Smooth muscle cell of trachea (primary cell): ENCODE results near the gene DUSP23. TPM values are rescaled to one million over a fixed set of nuclear protein-coding genes. Genes with fewer than 3 reads are reported as not detected.

Experiments used
- total RNA-seq: library from RNA; depleted of rRNA; stranded (reverse); fragments of >200 nt; gene quantifications from 2 replicates; pipeline ENCODE4 v1.2.1, GENCODE V29; 2014

The DUSP23 gene
- total RNA-seq = 10.4 and 18.2 TPM in 2 replicates

DNA sequence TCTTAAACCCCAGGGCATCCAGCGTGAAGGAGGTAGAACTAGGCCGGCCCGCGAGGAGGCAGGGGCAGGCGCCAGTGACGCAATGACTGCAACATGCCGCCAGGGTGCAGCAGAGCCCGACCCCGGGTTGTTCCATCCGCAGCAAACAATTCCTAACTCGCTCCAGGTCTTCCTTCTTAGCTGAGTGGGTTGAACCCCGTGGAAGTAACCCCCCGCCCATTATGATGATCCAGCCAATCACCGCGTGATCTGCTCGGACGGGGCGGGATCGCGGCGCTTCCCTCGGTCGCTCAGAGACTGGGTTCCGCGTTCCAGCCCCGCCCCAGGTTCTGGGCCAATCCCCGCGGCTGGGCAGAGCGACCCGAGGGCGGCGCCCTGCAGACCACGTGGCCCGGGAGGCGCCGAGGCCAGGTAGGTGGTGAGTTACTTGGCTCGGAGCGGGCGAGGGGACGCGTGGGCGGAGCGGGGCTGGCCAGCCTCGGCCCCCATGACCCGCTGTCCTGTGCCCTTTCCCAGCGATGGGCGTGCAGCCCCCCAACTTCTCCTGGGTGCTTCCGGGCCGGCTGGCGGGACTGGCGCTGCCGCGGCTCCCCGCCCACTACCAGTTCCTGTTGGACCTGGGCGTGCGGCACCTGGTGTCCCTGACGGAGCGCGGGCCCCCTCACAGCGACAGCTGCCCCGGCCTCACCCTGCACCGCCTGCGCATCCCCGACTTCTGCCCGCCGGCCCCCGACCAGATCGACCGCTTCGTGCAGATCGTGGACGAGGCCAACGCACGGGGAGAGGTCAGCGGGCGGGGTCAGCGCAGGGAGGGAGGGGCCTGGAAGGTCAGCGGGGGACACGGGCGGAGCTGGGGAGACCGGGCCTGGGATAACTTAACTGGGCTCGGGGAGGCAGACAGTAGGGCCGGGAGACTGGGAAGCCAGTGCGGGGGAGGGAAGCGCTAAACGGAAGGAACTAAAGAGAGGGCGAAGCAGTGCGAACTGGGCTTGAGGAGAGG lies at the start of gene DUSP23:
DUSP23 (plus strand) TSS at position 380 of the 1,000 bp plus-strand sequence; CDS start at position 519, 139 bp downstream.

DNA sequence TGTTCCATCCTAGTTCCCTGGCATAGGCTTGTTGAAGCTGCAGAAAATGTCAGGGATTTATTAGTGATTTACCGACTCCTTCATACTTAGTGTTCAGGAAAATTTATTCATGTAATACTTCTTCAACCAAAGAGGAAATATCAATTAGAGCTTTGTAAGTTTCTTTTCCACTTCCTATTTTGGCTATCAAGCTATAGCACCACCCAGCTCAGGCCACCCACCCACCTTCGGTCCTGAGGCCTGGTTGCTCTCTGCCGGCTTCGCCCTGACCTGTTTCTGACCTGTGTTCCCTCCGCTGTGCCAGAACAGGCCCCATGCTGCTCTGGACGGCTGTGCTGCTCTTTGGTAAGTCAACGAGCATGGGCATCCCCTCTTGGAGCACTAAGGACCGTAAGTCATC lies 21.3 kb downstream of the DUSP23 start, which contains the start of gene FCRL6:
FCRL6 (plus strand) TSS at position 250 of the 400 bp plus-strand sequence; CDS start at position 315, 65 bp downstream.

DNA sequence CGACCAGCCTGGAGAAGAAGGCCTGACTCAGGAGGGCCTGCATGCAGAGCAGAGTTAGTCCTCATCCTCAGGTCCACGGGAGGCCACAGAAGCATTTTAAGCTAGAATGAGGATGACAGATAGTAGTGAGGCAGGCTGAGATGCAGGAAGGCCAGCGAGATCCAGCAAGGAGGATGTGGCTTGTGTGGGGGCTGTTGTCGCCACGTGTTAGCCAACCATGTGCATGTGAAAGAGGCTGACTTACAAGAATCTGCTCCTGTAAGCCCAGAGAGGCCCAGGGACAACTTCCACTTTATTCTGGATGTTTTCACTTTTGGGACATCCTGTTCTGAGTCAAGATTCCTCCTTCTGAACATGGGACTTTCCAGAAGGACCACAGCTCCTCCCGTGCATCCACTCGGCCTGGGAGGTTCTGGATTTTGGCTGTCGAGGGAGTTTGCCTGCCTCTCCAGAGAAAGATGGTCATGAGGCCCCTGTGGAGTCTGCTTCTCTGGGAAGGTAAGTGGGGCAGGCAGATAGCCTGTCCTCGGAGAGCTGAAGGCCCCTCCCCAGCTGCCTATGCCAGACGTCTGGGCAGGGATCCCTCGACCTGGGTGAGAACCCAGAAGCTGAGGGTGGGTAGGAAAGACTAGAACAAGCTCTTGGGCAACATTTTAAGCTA lies 45.8 kb downstream of the DUSP23 start, which contains the start of gene SLAMF8:
SLAMF8 (plus strand) TSS at position 433 of the 661 bp plus-strand sequence; CDS start at position 459, 26 bp downstream.

Other genes starting within 250 kb of the DUSP23 start
- gene OR10J5, start 245.0 kb upstream of the DUSP23 start, total RNA-seq = not detected in 2 replicates
- not detected in 2 replicates for gene APCS, start 193.1 kb upstream of the DUSP23 start, total RNA-seq
- gene CRP, start 66.4 kb upstream of the DUSP23 start, total RNA-seq = not detected in 2 replicates
- gene FCRL6, start 21.4 kb downstream of the DUSP23 start, total RNA-seq = not detected in 2 replicates
- gene SLAMF8, start 45.9 kb downstream of the DUSP23 start, total RNA-seq = not detected in 2 replicates
- 0.15 and 0.17 TPM in 2 replicates for gene VSIG8, start 81.7 kb downstream of the DUSP23 start, total RNA-seq
- gene CFAP45, start 119.2 kb downstream of the DUSP23 start, total RNA-seq = 1.0 and 1.3 TPM in 2 replicates
- gene TAGLN2, start 144.5 kb downstream of the DUSP23 start, total RNA-seq = 318 and 504 TPM in 2 replicates
- not detected in 2 replicates for gene IGSF9, start 164.7 kb downstream of the DUSP23 start, total RNA-seq
- 0.33 TPM in 1 of 2 replicates, not detected in the other for gene SLAMF9, start 173.3 kb downstream of the DUSP23 start, total RNA-seq